ENCODE results near the gene MYL6B.
"Not testable (repeated sequence)": the region's sequence is repeated elsewhere in the genome, so short reads cannot be mapped to it uniquely, and the experiment has no call there.

The MYL6B gene

DNA sequence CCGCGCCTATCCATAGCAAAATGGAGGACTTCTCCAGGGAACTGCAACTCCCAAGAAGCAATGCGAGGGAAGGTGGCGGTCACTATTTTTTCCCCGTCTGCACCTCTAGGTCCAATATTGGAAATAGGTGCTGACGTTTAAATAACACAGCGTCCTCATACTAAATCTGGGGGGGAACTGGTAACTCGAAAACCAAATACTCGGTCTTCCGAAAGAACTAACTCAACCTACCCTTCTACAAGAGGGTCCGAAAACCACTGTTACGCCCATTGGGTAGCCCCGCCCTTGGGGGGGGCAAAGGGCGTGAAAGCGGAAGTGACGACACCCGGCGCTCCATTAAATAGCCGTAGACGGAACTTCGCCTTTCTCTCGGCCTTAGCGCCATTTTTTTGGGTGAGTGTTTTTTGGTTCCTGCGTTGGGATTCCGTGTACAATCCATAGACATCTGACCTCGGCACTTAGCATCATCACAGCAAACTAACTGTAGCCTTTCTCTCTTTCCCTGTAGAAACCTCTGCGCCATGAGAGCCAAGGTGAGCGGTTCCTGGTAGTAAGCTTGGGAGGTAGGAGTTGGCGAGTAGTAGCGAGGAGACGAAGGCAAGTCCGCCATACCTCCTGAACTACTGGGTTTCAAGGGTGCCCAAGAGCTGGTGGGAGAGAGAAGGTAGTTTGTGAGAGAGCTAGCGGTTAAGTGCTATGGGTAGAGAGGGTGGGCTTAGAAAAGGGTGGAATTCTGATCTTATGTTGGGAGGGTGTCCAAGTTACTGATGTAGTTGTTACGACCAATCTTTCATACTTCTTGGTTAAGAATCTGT, 35.9 kb upstream of the MYL6B start, which contains the start of gene RPL41:
TSS of gene RPL41 (plus strand) at position 367 of the 815 bp plus-strand sequence.
- DNase-seq (ENCODE audit: low read depth), result peak; percentile 98
- H3K4me3 ChIP-seq (ENCODE audit: low read length), result peak within 1 kb of the TSS; percentile 94
- peaks cover 41% of the 10 kb centered on the region for H3K36me3 ChIP-seq (ENCODE audit: control insufficient read depth, insufficient read depth, low read length, severe bottlenecking)

GRCh38 chr12:56117082-56117706, 35.2 kb upstream of the MYL6B start:
- not testable (repeated sequence) for H3K27me3 ChIP-seq (replicated peaks; ENCODE audit: control insufficient read depth, insufficient read depth, low read length); DNase-seq (ENCODE audit: low read depth); H3K9me3 ChIP-seq (ENCODE audit: control insufficient read depth, low read length)
- Histone ChIP-seq H3K36me3 (ENCODE audit: control insufficient read depth, insufficient read depth, low read length, severe bottlenecking) (peaks cover 38% of the 10 kb centered on the region), H3K4me3 (ENCODE audit: low read length) (peak overlapping the region; percentile 94), H3K4me1 (ENCODE audit: control insufficient read depth, insufficient read depth, low read length) (peaks cover 21% of the 10 kb centered on the region), H3K9ac (ENCODE audit: low read length) (peak overlapping the region; percentile 97)

More for the DNA sequence above, 35.9 kb upstream of the MYL6B start, which contains the start of gene RPL41:
- Histone ChIP-seq H3K27me3 (replicated peaks; ENCODE audit: control insufficient read depth, insufficient read depth, low read length) (no peaks in the 10 kb centered on the region), H3K4me1 (ENCODE audit: control insufficient read depth, insufficient read depth, low read length) (peaks cover 21% of the 10 kb centered on the region), H3K9ac (ENCODE audit: low read length) (peak within 1 kb of the TSS; percentile 97), H3K9me3 (ENCODE audit: control insufficient read depth, low read length) (no peaks in the 10 kb centered on the region)

DNA sequence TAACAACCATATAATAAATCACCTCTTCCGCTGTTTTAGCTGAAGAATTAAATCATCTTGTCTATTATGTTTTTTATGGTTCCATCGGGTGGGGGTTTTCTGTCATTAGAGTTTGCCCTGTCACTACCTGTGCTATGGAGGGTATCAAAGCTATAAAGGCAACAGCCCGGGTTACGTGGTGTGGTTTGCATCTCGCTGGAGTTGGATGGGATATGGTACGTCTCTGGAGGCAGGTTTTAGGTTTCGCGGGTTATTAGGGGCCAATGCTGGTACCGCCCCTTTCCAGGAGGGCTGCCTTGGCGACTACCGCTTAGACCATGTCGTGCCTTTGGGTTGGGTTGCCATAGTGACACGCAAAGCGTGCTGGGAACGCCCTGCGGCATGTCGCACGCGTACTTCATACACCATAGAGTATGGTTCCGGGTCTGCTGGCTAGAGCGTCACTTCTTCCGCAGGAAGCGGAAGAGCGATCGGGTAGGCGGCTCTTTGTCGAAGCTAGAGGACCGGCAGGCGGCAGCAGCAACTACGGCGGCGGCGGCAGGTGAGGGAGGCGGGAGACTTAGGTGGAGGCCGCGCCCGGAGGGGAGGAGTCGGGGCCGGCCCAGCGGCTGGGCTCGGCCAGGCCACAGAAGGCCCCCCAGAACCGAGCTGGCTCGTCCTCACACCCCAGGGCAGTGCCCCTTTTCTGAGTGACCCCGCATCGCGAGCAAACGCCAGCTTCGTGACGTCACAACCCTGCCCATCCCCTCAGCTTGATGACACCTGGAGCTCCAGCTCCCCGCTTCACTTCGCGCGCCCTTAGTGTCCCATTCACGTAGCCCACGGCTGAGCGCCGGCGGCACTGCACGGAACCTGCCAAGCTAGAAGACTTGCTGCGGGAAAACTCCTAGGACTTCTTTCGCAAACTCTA, 34.4 kb upstream of the MYL6B start, which contains the start of gene ZC3H10:
TSS of gene ZC3H10 (plus strand) at position 489 of the 910 bp plus-strand sequence. CDS start 2,297 bp downstream, outside the sequence.
- Histone ChIP-seq H3K4me3 (ENCODE audit: low read length) (peak within 1 kb of the TSS; percentile 94), H3K9me3 (ENCODE audit: control insufficient read depth, low read length) (no peaks in the 10 kb centered on the region), H3K36me3 (ENCODE audit: control insufficient read depth, insufficient read depth, low read length, severe bottlenecking) (peaks cover 32% of the 10 kb centered on the region), H3K4me1 (ENCODE audit: control insufficient read depth, insufficient read depth, low read length) (peaks cover 27% of the 10 kb centered on the region), H3K27me3 (replicated peaks; ENCODE audit: control insufficient read depth, insufficient read depth, low read length) (no peaks in the 10 kb centered on the region), H3K9ac (ENCODE audit: low read length) (peak within 1 kb of the TSS; percentile 97)
- DNase-seq (ENCODE audit: low read depth), result peak; percentile 99

GRCh38 chr12:56118688-56119357, 33.6 kb upstream of the MYL6B start:
- H3K4me3 ChIP-seq (ENCODE audit: low read length), result peak overlapping the region; percentile 94
- H3K36me3 ChIP-seq (ENCODE audit: control insufficient read depth, insufficient read depth, low read length, severe bottlenecking), result peaks cover 24% of the 10 kb centered on the region
- peak overlapping the region; percentile 97 for H3K9ac ChIP-seq (ENCODE audit: low read length)
- H3K9me3 ChIP-seq (ENCODE audit: control insufficient read depth, low read length), result no peaks in the 10 kb centered on the region
- H3K4me1 ChIP-seq (ENCODE audit: control insufficient read depth, insufficient read depth, low read length), result peaks cover 28% of the 10 kb centered on the region
- DNase-seq (ENCODE audit: low read depth), result no peak
- H3K27me3 ChIP-seq (replicated peaks; ENCODE audit: control insufficient read depth, insufficient read depth, low read length), result no peaks in the 10 kb centered on the region

DNA sequence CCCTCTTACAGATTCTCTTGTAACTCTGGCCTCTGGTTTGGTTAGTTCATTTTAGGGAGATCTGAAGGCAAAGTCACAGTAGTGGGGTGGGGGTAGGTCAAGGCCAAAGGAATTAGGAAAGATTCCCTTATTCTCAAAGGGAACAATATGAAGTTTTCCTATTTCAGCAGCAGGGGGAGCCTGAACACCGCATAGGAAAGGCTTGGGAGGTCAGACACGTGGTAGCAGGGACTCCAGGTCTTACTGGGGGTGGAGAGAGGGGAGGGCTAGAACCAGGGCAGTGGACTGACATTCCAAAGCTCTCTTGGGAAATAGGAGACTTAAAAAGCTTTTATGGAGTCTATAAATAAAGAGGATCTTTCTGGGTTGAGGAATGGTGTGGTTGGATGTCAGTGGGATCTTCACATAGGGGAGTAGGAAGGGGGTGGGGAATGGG, 33.0 kb upstream of the MYL6B start:
- H3K9ac ChIP-seq (ENCODE audit: low read length), result peak overlapping the region; percentile 97
- H3K27me3 ChIP-seq (replicated peaks; ENCODE audit: control insufficient read depth, insufficient read depth, low read length), result no peaks in the 10 kb centered on the region
- no peaks in the 10 kb centered on the region for H3K9me3 ChIP-seq (ENCODE audit: control insufficient read depth, low read length)
- peaks cover 23% of the 10 kb centered on the region for H3K36me3 ChIP-seq (ENCODE audit: control insufficient read depth, insufficient read depth, low read length, severe bottlenecking)
- H3K4me1 ChIP-seq (ENCODE audit: control insufficient read depth, insufficient read depth, low read length), result peaks cover 28% of the 10 kb centered on the region
- DNase-seq (ENCODE audit: low read depth), result peak; percentile 95
- peak overlapping the region; percentile 94 for H3K4me3 ChIP-seq (ENCODE audit: low read length)

DNA sequence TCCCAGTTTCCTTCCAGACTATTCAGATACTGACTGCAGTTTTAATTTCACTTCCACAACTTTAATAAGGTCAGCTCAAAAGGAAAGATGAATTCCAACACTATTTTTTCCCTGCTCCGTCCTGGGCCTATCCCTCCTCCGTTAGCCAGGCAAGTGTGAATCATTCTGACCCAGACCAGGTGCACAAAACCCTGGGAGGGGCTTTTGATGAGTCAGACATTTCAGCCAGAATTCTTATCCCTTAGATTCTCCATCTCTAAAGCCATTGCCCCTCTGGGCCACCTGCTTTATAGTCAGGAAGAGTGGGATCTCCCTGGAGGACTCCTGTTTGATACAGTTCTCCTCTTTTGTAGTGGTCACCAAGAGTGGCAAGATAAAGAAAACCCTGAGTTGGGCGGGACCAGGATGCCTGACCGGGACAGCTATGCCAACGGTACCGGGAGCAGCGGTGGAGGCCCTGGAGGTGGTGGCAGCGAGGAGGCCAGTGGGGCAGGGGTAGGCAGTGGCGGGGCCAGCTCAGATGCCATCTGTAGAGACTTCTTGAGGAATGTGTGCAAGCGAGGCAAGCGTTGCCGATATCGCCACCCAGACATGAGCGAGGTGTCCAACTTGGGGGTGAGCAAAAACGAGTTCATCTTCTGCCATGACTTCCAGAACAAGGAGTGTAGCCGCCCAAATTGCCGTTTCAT, 32.1 kb upstream of the MYL6B start:
- Histone ChIP-seq H3K36me3 (ENCODE audit: control insufficient read depth, insufficient read depth, low read length, severe bottlenecking) (peaks cover 23% of the 10 kb centered on the region), H3K4me1 (ENCODE audit: control insufficient read depth, insufficient read depth, low read length) (peaks cover 36% of the 10 kb centered on the region), H3K9me3 (ENCODE audit: control insufficient read depth, low read length) (no peaks in the 10 kb centered on the region), H3K4me3 (ENCODE audit: low read length) (peak overlapping the region; percentile 51), H3K9ac (ENCODE audit: low read length) (peak overlapping the region; percentile 97), H3K27me3 (replicated peaks; ENCODE audit: control insufficient read depth, insufficient read depth, low read length) (no peaks in the 10 kb centered on the region)
- DNase-seq (ENCODE audit: low read depth), result no peak

DNA sequence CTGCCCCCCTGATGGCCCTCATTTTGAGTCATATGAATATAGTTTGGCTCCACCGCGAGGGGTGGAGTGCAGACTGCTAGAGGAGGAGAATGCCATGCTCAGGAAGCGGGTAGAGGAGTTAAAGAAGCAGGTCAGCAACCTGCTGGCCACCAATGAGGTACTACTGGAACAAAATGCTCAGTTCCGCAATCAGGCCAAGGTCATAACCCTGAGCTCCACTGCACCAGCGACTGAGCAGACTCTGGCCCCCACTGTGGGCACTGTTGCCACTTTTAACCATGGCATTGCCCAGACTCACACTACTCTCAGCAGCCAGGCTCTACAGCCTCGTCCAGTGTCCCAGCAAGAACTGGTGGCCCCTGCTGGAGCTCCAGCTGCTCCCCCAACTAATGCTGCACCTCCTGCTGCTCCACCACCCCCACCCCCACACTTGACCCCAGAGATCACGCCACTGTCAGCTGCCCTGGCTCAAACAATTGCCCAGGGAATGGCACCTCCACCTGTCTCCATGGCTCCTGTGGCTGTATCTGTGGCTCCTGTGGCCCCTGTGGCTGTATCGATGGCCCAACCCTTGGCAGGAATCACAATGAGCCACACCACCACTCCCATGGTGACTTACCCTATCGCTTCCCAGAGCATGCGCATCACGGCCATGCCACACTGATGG, 31.1 kb upstream of the MYL6B start:
- Histone ChIP-seq H3K27me3 (replicated peaks; ENCODE audit: control insufficient read depth, insufficient read depth, low read length) (no peaks in the 10 kb centered on the region), H3K4me3 (ENCODE audit: low read length) (no peak overlapping the region), H3K4me1 (ENCODE audit: control insufficient read depth, insufficient read depth, low read length) (peaks cover 44% of the 10 kb centered on the region), H3K9me3 (ENCODE audit: control insufficient read depth, low read length) (no peaks in the 10 kb centered on the region), H3K9ac (ENCODE audit: low read length) (no peak overlapping the region), H3K36me3 (ENCODE audit: control insufficient read depth, insufficient read depth, low read length, severe bottlenecking) (peaks cover 23% of the 10 kb centered on the region)
- DNase-seq (ENCODE audit: low read depth), result no peak

GRCh38 chr12:56122637-56123036, 29.8 kb upstream of the MYL6B start:
- no peak overlapping the region for H3K9ac ChIP-seq (ENCODE audit: low read length)
- peaks cover 22% of the 10 kb centered on the region for H3K36me3 ChIP-seq (ENCODE audit: control insufficient read depth, insufficient read depth, low read length, severe bottlenecking)
- DNase-seq (ENCODE audit: low read depth), result no peak
- H3K9me3 ChIP-seq (ENCODE audit: control insufficient read depth, low read length), result no peaks in the 10 kb centered on the region
- no peaks in the 10 kb centered on the region for H3K27me3 ChIP-seq (replicated peaks; ENCODE audit: control insufficient read depth, insufficient read depth, low read length)
- peaks cover 57% of the 10 kb centered on the region for H3K4me1 ChIP-seq (ENCODE audit: control insufficient read depth, insufficient read depth, low read length)
- H3K4me3 ChIP-seq (ENCODE audit: low read length), result no peak overlapping the region

DNA sequence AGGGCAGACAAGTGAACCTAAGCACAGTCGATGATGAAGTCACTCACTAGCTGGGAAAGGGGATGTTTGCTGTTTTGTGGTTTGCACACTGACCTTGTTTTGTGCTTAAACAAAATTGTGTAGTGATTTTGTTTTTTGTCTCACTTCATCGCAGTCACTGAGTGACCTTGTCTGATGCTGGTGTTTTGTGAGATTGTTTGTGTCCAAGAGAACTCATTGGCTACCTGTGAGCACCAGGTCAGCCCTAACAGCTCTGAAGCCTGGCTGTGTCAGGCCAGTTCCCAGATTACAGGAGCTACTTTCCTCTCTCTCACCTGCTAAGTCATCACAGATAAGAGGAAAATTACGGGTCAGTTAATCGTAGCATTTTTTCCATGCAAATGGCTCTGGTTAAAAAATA, 28.3 kb upstream of the MYL6B start:
- Histone ChIP-seq H3K27me3 (replicated peaks; ENCODE audit: control insufficient read depth, insufficient read depth, low read length) (no peaks in the 10 kb centered on the region), H3K9me3 (ENCODE audit: control insufficient read depth, low read length) (no peaks in the 10 kb centered on the region), H3K4me1 (ENCODE audit: control insufficient read depth, insufficient read depth, low read length) (peaks cover 47% of the 10 kb centered on the region), H3K4me3 (ENCODE audit: low read length) (no peak overlapping the region), H3K36me3 (ENCODE audit: control insufficient read depth, insufficient read depth, low read length, severe bottlenecking) (peaks cover 20% of the 10 kb centered on the region), H3K9ac (ENCODE audit: low read length) (no peak overlapping the region)
- no peak for DNase-seq (ENCODE audit: low read depth)
